DMS53 treated with DMSO at 0.1 percent for 48 hours (cell line): ENCODE results near the gene C5orf47.

ENCODE experiments used
- DNase-seq: peaks from one replicate; lab custom pipeline; 2025; ENCODE audit not compliant: unreplicated experiment; lab: John Stamatoyannopoulos, UW

Gene C5orf47

DNA sequence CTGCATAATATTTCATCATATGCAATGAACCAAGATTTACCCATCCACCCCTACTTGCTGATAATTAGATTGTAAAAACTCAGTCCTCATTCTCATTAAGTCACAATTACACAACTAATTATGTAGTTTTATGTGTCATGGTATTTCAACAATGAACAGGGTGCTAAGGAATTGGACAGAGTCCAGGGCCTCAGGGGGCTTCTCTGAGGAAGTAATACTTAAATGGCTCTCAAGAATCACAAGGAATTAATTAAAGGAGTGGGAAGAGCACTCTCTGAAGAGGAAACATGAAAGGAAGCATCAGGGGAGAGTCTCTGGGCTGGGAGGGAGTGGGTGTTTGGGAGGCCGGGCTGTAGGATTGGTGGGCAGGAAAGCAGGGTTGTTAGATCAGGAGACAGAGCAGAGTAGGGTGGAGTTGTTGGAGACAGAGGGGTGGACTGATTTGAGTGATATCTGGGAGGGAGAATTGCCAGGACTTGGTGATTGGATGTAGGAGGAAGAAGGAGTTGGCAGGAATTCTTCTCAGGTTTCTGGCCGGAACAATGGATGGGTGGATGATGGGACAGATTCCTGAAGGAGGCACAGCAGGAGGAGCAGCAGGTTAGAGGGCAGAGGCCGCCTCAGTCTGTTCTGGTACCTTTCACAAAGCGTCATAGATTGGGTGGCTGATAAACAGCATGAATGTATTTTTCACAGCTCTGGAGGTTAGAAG is 33.6 kb downstream of the C5orf47 start:
- no peak for DNase-seq

DNA sequence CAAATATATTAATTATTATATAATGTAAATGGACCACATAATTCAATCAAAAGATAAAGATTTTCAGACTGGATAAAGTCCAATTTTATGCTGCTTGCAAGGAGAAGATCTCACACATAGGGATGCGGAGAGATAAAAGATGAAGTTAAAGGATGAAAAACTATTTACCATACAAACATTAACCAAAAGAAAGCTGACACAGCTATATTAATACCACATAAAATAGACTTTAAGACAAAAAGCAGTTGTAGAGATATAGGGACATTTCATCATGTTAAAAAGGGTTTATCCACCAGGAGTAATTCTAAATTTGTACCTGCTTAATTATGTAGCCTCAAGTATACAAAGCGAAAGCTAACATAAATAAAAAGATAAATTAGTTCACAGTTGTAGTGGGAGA is 41.3 kb downstream of the C5orf47 start:
- no peak for DNase-seq

DNA sequence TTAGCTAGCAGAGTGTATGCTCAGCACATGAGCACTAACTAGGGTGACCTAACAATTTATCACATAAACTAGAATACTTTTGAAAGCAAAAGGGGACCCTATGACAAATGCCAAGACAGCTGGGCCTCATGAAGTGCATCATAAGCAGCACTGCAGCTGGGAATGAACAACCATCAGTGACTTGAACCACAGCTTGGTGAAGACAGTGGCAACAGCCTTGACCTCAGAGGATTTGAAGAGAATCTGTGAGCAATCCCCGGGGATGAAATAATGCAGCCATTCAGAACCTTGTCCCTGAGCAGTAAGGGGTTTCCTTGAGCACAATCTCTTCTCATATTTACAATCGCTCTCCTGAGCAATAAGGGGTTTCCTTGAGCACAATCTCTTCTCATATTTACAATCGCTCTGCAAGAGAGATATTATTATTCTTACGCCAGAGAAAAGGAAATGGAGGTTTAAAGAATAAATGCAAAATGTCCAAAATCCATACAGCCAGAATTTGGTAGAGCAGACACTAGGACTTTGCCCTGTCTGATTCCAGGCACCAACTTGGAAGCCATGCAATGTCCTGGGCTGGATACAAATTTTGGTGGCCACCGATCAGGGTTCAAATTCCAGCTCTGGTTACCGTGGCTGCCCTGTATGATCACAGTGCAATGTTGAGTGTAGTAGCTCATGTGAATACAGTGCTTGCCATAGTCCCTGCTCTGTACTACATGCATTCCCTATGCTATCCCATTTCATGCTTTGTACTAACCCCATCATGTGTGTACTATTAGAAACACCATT is 55.7 kb downstream of the C5orf47 start:
- DNase-seq: no peak

DNA sequence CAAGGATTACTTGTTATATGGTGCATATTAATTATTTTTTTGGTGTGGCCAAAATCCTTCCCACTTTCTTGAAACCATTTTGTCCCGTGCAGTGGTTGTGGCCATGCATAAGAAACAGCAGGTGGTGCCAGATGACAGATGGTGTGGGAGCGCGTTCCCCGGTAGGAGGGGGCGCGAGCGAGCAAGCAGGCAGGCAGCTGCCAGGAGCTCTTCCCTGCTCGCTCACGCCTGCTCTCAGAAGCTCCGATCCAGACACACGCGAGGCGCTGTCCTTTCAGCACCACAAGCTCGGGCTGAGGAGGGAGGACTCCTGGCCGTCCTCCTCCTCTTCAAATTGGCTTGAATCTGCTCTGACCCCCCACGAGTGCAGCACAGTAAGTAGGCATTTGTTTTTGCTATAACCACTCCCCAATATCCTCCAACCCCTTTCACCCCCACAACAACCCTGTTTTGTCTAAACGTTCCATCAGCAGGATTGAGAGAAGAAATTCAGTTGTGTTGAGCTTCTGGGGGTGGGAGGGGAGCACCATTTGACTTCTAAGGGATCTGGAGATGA is 56.6 kb downstream of the C5orf47 start, which contains the start of gene NSG2:
NSG2 (plus strand) TSS at position 237 of the 556 bp plus-strand sequence. CDS start 1,050 bp downstream, outside the sequence.
- peak; percentile 94 for DNase-seq

DNA sequence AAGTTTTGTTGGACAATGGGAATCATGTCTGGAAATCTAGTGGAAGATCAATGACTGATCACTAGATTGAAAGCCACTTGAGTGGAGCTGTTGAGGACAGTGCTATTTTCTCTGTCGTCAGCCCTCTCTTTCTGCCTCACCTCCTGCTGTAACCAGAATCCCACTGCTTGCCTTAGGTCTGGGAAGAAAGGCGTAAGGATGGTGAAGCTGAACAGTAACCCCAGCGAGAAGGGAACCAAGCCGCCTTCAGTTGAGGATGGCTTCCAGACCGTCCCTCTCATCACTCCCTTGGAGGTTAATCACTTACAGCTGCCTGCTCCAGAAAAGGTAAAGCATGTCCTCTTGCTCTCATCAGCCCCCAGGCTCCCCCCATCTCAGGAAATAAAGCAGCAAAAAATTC is 57.6 kb downstream of the C5orf47 start:
- no peak for DNase-seq

DNA sequence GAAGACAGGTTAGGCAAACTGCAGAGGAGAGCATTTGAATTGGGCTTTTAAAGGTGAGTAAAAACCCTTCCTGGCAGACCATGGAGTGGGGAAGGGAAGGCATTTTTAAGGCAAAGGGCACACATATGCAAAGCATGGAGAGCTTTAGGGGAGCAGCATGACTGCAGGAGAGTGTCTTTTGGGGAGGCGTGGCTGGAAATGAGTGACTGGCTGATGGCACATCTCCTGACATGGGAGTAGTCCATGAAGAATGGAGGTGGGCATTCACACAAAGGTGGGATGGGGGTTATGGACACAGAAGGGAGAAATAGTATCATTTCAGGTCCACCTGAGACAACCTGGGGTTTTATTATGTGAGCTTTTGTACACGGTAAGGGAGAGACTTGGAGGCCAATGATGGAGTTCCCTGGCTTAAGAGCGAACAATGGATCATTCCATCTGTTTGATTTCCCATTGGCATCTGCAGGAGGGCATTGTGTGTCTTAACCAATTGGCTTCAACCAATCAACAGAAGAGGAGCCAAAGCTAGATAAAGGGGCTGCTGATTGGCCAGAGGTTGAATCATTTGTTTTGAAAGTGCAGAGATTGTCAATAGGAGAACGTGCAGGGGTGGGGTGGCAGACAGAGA is 58.6 kb downstream of the C5orf47 start:
- DNase-seq: no peak

DNA sequence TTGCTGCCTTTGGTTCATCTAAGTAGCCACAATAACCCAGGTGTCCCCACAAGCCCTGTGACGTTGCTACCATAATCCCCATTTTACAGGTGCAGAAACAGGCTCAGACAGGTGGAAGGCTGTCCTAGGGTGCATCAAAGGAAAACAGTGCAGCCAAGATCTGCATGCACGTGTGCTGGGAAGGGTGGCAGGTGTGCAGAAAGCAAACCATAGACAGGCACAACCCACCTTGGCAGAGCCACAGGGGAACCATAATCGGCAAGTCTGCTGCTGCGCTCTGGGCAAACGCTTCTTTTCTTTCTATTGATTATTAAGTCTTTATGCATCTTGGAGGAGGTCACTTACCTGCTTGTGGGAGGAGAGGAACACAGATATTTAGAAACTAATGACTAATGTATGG is 63.7 kb downstream of the C5orf47 start:
- DNase-seq: no peak

DNA sequence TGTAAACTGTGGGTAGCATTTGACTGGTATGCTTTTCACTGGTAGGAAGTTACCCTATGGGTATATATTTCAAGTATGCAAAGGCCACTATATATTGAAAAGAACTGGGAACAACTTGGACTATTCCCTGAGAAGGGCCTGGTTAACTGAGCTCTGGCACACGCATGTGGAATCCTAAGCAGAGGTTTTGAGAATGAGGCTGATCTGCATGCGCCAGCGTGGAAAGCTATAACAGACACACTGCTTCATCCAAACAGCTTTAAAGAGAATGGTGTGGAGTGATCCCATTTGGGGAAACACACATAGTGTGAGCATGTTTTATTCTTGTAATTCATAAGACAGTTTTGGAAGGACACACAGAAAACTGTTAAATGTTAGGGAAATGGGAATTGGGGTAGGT is 64.9 kb downstream of the C5orf47 start:
- DNase-seq: no peak
